ENCODE measurements around the gene MTG1. TPM values are rescaled to one million over a fixed set of nuclear protein-coding genes. Genes with fewer than 3 reads are reported as not detected.

The MTG1 gene
- polyA plus RNA-seq, 3 donors: 13.0 to 45.8 (median 17.1) TPM

DNA sequence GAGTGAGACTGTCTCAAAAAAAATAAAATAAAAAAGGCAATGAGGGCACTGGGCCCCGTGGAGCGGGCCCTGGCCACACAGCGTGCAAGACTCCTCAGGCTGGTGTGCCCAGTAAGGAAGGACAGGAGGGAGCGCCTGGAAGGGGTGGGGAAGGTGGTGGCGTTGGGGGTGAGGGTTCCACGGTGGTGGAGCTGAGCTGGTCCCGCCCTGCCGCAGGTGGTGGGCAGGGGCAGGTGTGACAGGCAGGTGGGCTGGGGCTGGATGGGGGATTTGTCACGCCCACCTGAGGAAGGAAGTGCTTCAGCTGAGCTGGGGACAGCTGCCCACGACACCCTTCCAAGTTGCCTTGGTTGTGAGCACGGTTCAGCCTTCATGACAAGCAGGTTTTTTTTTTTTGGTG, 47.5 kb upstream of the MTG1 start:
- WGBS (ENCODE audit: insufficient coverage): 55% methylated on average over 8 of the region's 11 CpGs
- Histone ChIP-seq H3K27ac (ENCODE audit: low read depth in 1 of 2, low read length in 2 of 2) (no peak overlapping the region), H3K27me3 (ENCODE audit: control insufficient read depth in 2 of 2, insufficient read depth in 2 of 2, low read length in 2 of 2) (peaks cover 0 to 22% of the 10 kb centered on the region in 2 donors), H3K9me3 (replicated peaks in 1 of 2; ENCODE audit: control insufficient read depth in 1 of 2, insufficient read depth in 1 of 2, low read length in 2 of 2) (peaks cover 0 to 3% of the 10 kb centered on the region in 2 donors), H3K36me3 (replicated peaks in 1 of 2; ENCODE audit: control insufficient read depth in 1 of 2, insufficient read depth in 2 of 2, low read length in 2 of 2) (no peaks in the 10 kb centered on the region), H3K79me2 (ENCODE audit: insufficient read depth, low read length) (no peaks in the 10 kb centered on the region), H2AFZ (ENCODE audit: insufficient read depth, low read depth, low read length, poor library complexity, severe bottlenecking) (no peak overlapping the region), H3K4me2 (replicated peaks; ENCODE audit: extremely low read depth, low read length, poor library complexity, severe bottlenecking) (no peak overlapping the region), H4K20me1 (ENCODE audit: insufficient read depth, low read length) (no peaks in the 10 kb centered on the region), H3K4me1 (ENCODE audit: control insufficient read depth in 1 of 2, insufficient read depth in 2 of 2, low read length in 2 of 2) (no peaks in the 10 kb centered on the region), H3K9ac (ENCODE audit: insufficient read depth, low read length, poor library complexity, severe bottlenecking) (no peak overlapping the region), H3K4me3 (replicated peaks in 1 of 3; ENCODE audit: low read depth in 2 of 3, low read length in 3 of 3) (no peak overlapping the region)
- Mint-ChIP-seq H3K36me3 (no peaks in the 10 kb centered on the region), H3K4me3 (no peak overlapping the region), H3K27me3 (ENCODE audit: low read depth in 3 of 3) (peaks cover 25 to 53% (median 35%) of the 10 kb centered on the region in 3 donors), H3K27ac (no peak overlapping the region), H3K9me3 (peaks cover 0 to 5% (median 0%) of the 10 kb centered on the region in 7 donors), H3K4me1 (no peaks in the 10 kb centered on the region)
- no peak for DNase-seq
- intact Hi-C loops (cut with micrococcal nuclease): no loop called here
- TF ChIP-seq, protein P1, sequence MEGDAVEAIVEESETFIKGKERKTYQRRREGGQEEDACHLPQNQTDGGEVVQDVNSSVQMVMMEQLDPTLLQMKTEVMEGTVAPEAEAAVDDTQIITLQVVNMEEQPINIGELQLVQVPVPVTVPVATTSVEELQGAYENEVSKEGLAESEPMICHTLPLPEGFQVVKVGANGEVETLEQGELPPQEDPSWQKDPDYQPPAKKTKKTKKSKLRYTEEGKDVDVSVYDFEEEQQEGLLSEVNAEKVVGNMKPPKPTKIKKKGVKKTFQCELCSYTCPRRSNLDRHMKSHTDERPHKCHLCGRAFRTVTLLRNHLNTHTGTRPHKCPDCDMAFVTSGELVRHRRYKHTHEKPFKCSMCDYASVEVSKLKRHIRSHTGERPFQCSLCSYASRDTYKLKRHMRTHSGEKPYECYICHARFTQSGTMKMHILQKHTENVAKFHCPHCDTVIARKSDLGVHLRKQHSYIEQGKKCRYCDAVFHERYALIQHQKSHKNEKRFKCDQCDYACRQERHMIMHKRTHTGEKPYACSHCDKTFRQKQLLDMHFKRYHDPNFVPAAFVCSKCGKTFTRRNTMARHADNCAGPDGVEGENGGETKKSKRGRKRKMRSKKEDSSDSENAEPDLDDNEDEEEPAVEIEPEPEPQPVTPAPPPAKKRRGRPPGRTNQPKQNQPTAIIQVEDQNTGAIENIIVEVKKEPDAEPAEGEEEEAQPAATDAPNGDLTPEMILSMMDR (IDR thresholded peaks at IDR 0.05): no peak

DNA sequence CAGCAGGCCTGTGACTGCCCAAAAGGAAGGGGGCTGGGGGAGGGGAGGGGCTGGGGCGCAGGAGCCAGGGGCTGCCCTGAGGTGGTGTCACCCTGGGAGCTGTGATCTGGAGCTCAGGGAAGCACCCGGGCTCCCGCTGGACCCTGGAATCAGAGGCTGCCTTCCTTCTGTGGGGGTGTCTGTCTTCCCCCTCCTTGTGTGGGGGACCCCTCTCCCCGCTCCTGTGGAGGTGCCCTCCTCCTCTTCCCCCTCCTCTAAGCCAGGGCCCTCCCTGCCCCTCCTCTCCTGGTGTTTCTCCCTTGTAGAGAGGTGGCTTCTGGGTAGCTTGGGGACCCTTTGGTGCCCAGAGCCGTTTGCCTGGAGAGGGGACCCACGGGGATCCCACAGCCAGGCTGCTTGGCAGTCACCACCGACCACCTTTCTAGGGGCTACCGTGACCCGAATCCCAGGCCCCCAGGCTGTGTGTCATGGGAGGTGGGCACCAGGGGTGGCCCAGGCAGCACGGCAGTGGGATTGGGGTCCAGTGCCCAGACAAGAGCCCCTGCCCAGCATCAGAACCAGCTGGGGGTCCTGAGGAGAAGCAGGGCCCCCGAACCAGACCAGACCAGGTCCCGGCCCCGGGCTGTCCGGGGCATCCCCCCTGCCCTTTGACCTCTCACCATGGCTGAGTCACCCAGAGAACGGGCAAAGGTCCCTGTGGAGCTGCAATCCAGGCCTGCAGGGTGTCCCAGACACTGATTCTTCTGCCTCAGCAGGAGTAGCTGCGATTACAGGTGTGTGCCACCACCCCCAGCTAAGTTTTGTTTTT, 46.0 kb upstream of the MTG1 start:
- 73% methylated on average over 11 of the region's 16 CpGs for WGBS (ENCODE audit: insufficient coverage)
- Mint-ChIP-seq H3K27ac (peak overlapping the region in 1 of 7 donors; percentile 41), H3K9me3 (peaks cover 0 to 5% (median 0%) of the 10 kb centered on the region in 7 donors)

More for the DNA sequence above, 46.0 kb upstream of the MTG1 start:
- TF ChIP-seq, protein P1 (IDR thresholded peaks at IDR 0.05): no peak
- H3K27me3 ChIP-seq (ENCODE audit: control insufficient read depth in 2 of 2, insufficient read depth in 2 of 2, low read length in 2 of 2): peaks cover 0 to 14% of the 10 kb centered on the region in 2 donors
- H3K4me3 Mint-ChIP-seq: no peak overlapping the region
- H3K79me2 ChIP-seq (ENCODE audit: insufficient read depth, low read length): no peaks in the 10 kb centered on the region
- H4K20me1 ChIP-seq (ENCODE audit: insufficient read depth, low read length): no peaks in the 10 kb centered on the region
- no peak overlapping the region for H3K4me3 ChIP-seq (replicated peaks in 1 of 3; ENCODE audit: low read depth in 2 of 3, low read length in 3 of 3)
- no peaks in the 10 kb centered on the region for H3K4me1 Mint-ChIP-seq
- peaks cover 16 to 49% (median 31%) of the 10 kb centered on the region in 3 donors for H3K27me3 Mint-ChIP-seq (ENCODE audit: low read depth in 3 of 3)
- no peak overlapping the region for H3K9ac ChIP-seq (ENCODE audit: insufficient read depth, low read length, poor library complexity, severe bottlenecking)
- no peak overlapping the region for H2AFZ ChIP-seq (ENCODE audit: insufficient read depth, low read depth, low read length, poor library complexity, severe bottlenecking)
- H3K4me2 ChIP-seq (replicated peaks; ENCODE audit: extremely low read depth, low read length, poor library complexity, severe bottlenecking): no peak overlapping the region
- H3K4me1 ChIP-seq (ENCODE audit: control insufficient read depth in 1 of 2, insufficient read depth in 2 of 2, low read length in 2 of 2): no peaks in the 10 kb centered on the region
- H3K9me3 ChIP-seq (replicated peaks in 1 of 2; ENCODE audit: control insufficient read depth in 1 of 2, insufficient read depth in 1 of 2, low read length in 2 of 2): peaks cover 0 to 3% of the 10 kb centered on the region in 2 donors
- no peak overlapping the region for H3K27ac ChIP-seq (ENCODE audit: low read depth in 1 of 2, low read length in 2 of 2)
- DNase-seq: no peak
- no peaks in the 10 kb centered on the region for H3K36me3 Mint-ChIP-seq
- H3K36me3 ChIP-seq (replicated peaks in 1 of 2; ENCODE audit: control insufficient read depth in 1 of 2, insufficient read depth in 2 of 2, low read length in 2 of 2): no peaks in the 10 kb centered on the region
- intact Hi-C loops (cut with micrococcal nuclease): no loop called here

Measured in CD14-positive monocyte (primary cell).